Amygdala (tissue), 56 donors: ENCODE results near the gene RBM10.

Experiments
- DNase-seq, 56 donors: peaks; one replicate each; lab custom pipeline; 2025; lab: John Stamatoyannopoulos, UW

The RBM10 gene

DNA sequence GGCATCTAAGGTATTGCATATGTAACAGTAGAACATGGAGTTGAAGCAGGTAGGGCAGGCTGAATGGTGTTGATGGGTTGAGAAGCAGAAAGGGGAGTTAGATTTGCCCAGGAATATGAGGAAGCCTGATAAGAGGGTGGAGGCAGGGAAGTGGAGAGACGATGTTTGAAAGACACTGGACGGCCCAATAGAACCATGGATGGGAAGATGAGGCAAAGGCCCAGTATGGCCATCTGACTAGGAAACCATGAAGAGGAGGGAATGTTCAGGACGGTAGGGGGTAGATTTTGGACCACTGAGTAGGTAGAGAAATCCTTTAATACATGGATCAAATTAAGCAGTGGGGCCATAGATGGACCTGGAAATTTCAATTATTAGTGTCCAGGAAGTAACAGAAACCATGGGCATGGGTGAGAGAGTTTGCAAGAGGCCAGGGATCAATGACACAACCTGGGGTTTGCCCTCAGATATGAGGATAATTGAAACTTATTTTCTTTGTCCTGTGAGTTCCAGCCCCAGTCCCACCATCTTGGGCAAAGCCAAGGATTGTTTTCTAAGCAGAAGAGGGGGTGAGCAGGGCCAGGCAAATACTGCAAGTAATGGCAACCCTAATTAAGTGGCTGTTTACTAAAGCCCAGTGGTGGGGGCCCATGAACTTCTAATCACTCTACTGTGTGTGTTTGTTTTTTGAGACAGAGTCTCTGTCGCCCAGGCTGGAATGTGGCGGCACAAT lies 85.3 kb downstream of the RBM10 start:
- DNase-seq: no peak

DNA sequence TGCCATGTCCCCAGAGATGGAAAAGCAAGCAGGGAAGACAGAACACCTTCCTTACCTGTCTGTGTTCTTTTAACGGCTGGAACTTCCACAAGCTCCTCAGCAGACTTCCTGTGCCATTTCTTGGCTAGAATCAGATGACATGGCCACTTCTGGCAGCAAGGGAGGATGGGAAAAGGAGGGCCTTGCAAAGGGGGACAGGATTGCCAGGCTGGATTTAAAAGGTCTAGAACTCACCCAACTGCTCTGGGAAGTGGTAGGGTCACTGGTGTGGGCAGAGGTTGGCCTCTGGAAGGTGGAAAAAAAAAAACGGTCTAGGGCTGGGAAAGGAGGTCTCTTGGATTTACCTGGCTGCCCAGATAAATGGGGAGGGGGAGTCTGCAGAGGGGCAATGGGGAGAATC lies 86.1 kb downstream of the RBM10 start:
- DNase-seq: no peak

DNA sequence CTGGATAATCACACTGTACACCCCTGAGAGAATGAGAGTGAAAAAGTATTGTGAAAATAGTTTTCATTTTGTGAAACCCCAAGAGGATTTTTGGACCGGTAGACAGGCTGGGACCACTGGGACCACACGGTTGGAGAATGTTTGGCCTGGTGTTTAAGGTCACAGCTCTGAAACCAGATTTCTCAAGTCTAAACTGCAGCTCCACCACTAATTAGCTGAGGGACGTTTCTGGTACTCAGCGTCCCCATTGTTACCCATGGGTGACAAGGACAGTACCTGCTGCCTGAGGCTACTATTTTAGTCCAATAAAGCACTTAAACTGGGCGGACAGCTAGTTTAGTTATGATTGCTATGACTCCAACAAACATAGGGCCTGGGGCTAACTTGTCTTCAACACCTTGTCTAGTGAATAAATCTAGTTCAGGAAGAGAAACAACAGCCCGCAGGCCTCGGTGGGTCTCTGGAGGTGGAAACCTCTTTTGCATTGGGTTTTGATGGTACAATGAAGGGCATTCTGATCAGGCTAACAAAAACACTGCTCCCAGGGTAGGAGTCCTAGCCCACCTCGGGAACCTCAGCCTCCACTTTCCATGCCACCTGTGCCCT lies 87.3 kb downstream of the RBM10 start:
- DNase-seq: no peak

DNA sequence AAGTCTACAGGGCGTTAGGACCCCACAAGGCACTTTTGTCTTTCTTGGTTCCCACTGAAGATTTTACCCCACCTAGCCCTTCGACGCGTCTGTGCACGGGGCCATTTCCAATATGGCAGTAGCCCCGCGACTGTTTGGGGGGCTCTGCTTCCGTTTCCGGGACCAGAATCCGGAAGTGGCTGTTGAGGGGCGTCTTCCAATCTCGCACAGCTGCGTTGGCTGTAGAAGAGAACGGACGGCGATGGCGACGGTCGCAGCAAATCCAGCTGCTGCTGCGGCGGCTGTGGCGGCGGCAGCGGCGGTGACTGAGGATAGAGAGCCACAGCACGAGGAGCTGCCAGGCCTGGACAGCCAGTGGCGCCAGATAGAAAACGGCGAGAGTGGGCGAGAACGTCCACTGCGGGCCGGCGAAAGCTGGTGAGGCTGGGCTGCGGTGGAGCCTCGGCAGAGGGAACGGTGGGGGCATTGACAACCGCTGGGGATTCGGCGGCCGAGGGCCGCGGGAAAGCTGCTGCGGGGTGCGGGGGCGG lies 87.8 kb downstream of the RBM10 start, which contains the start of gene USP11:
TSS of gene USP11 (plus strand) at position 207 of the 530 bp plus-strand sequence. CDS start at position 242, 35 bp downstream.
- DNase-seq: peak in 42 of 56 donors; percentile 4 to 70 (median 42)

DNA sequence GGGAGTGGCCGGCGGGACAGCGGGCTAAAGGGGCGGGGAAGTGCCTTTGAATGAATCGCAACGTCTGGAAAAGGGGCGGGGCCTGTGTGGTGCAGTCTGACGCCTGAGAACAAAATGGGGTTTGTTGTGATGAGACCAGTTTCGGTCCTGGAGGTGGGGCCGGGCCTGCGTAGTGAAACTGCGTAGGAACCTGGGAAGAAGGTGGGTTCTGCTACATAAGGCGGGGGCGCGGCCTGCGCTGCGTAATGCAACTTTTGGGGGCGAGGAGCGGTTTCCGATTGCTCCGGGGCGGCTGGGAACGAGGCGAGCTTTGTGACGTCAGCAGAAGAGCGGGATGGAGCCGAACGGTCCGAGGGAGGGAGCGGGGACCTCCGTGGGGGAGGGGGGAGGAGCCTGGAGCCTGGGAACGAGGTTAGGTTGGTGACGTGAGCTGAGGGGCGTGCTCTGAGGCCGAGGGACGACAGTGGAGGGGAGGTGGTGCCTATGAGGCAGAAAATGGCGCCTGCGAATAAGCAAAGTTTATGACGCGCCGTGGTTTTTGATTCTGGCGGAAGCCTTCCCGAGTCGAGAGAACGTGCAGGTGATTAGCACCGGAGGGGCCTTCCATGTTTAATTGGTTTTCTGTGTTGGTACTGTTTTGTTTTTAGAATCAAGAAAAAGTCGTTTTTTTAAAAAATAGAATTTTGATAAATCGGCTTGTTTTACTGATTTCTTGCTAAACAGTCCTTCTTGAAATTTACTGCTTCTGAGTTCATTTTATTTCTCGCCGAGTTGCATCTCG lies 88.5 kb downstream of the RBM10 start:
- DNase-seq: peak; percentile 41 to 99 (median 90)

DNA sequence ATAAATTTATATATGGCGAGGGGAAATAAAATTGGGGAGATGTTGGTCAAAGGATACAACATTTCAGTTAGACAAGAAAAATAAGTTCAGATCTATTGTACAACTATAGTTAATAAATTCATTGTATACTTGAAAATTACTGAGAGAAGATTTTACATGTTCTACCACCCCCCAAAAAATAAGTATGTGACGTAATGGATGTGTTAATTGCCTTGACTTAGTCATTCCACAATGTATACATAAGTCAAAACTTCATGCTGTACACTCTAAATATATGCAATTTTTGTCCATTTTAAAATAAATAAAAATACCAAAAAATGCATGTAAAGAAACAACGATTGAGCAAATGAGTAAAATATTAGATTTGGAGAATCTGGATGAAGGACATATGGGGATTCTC lies 89.6 kb downstream of the RBM10 start:
- DNase-seq: no peak

DNA sequence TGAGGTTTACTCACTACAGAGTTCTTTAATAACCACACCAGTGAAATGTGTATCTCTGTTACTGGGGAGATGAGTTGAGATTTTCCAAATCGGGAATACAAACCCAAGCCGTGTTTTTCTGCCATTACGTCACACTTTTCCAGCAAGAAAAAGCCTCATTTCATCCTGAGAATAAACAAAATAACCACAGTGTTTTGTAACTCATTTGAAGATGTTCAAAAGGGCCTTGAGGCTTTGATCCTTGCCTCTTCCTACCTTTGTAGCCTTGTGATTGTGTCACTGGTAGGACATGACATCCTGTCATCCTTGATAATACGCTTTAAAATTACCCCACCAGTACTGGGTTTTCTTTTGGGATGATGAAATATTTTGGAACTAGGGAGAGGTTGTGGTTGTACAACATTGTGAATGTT lies 90.7 kb downstream of the RBM10 start:
- no peak for DNase-seq
